Astrocyte (in vitro differentiated cells and primary cell): ENCODE results near the gene ZNF280C. TPM values are rescaled to one million over a fixed set of nuclear protein-coding genes. Genes with fewer than 3 reads are reported as not detected.

ENCODE experiments used
- DNase-seq: peaks from one replicate; pipeline ENCODE4 v3.0.0-alpha.2; 2010; ENCODE audit warnings: low read depth
- FAIRE-seq: peaks from 2 replicates; lab custom pipeline; 2011; peaks lifted over from hg19 to GRCh38; lab: Jason Lieb, UNC
- H2AFZ ChIP-seq: 2 replicates; pipeline ENCODE4 v1.6.0; 2012; ENCODE audit warnings: low read depth, low read length, inconsistent platforms
- H3K27ac ChIP-seq: 2 replicates; pipeline ENCODE4 v1.5.1; 2011; ENCODE audit warnings: low read depth, low read length, inconsistent platforms
- H3K27me3 ChIP-seq: 2 replicates; pipeline ENCODE4 v1.6.0; 2011; ENCODE audit warnings: low read length, inconsistent platforms; ENCODE audit not compliant: insufficient read depth
- H3K36me3 ChIP-seq: 2 replicates; pipeline ENCODE4 v1.5.1; 2011; ENCODE audit warnings: low read length, inconsistent platforms; ENCODE audit not compliant: insufficient read depth
- H3K4me1 ChIP-seq: 2 replicates; pipeline ENCODE4 v1.5.1; 2011; ENCODE audit warnings: low read length, inconsistent platforms; ENCODE audit not compliant: insufficient read depth
- H3K4me2 ChIP-seq: 2 replicates; pipeline ENCODE4 v1.6.0; 2012; ENCODE audit warnings: low read length, inconsistent platforms
- H3K4me3 ChIP-seq: 2 replicates; pipeline ENCODE4 v1.5.1; 2011; ENCODE audit warnings: low read depth, mild to moderate bottlenecking, low read length, inconsistent platforms; ENCODE audit not compliant: insufficient read depth
- H3K79me2 ChIP-seq: 2 replicates; pipeline ENCODE4 v1.6.0; 2012; ENCODE audit warnings: mild to moderate bottlenecking, low read length, inconsistent platforms; ENCODE audit not compliant: insufficient read depth
- H3K9ac ChIP-seq: 2 replicates; pipeline ENCODE4 v1.6.0; 2012; ENCODE audit warnings: mild to moderate bottlenecking, low read length, inconsistent platforms
- H3K9me3 ChIP-seq: 2 replicates; pipeline ENCODE4 v1.5.1; 2012; ENCODE audit warnings: low read depth, mild to moderate bottlenecking, low read length, inconsistent platforms; ENCODE audit not compliant: insufficient read depth
- H4K20me1 ChIP-seq: 2 replicates; pipeline ENCODE4 v1.6.0; 2012; ENCODE audit warnings: low read length, inconsistent platforms; ENCODE audit not compliant: insufficient read depth
- H3K27ac Mint-ChIP-seq: one replicate; pipeline ENCODE4 v1.8.0; 2021; ENCODE audit warnings: mild to moderate bottlenecking, mixed read lengths; ENCODE audit not compliant: unreplicated experiment
- H3K27me3 Mint-ChIP-seq: one replicate; pipeline ENCODE4 v1.8.0; 2021; ENCODE audit warnings: low read depth, mixed read lengths; ENCODE audit not compliant: unreplicated experiment
- H3K36me3 Mint-ChIP-seq: one replicate; pipeline ENCODE4 v1.8.0; 2021; ENCODE audit warnings: low read depth, mixed read lengths; ENCODE audit not compliant: unreplicated experiment
- H3K4me1 Mint-ChIP-seq: one replicate; pipeline ENCODE4 v1.8.0; 2021; ENCODE audit warnings: low read depth, mixed read lengths; ENCODE audit not compliant: unreplicated experiment
- H3K4me3 Mint-ChIP-seq: one replicate; pipeline ENCODE4 v1.8.0; 2021; ENCODE audit warnings: mild to moderate bottlenecking, moderate library complexity, mixed read lengths; ENCODE audit not compliant: unreplicated experiment
- H3K9me3 Mint-ChIP-seq: one replicate; pipeline ENCODE4 v1.8.0; 2021; ENCODE audit warnings: mild to moderate bottlenecking, mixed read lengths; ENCODE audit not compliant: unreplicated experiment
- EZH2 ChIP-seq: IDR thresholded peaks from 2 replicates; pipeline ENCODE4 v1.6.1; 2012; ENCODE audit warnings: mild to moderate bottlenecking, low read length, inconsistent platforms; ENCODE audit not compliant: insufficient read depth
- total RNA-seq: library from RNA; stranded (reverse); gene quantifications from 2 replicates; pipeline ENCODE4 v1.2.1, GENCODE V29; 2021
- TF ChIP-seq, protein P1 (sequence below): IDR thresholded peaks from 2 replicates; pipeline ENCODE4 v1.5.1; 2011; ENCODE audit warnings: low read depth, mild to moderate bottlenecking, inconsistent platforms, low read length, moderate library complexity; ENCODE audit not compliant: insufficient read depth

ZNF280C gene
- total RNA-seq, 1 donor from 2014 or later = 7.8 TPM

- Histone ChIP-seq H3K36me3 (no peaks in the 10 kb centered on the region), H3K4me3 (no peak overlapping the region), H3K9me3 (no peaks in the 10 kb centered on the region), H3K9ac (no peak overlapping the region), H3K4me1 (peaks cover 23% of the 10 kb centered on the region), H3K27me3 (no peaks in the 10 kb centered on the region), H3K4me2 (no peak overlapping the region), H3K79me2 (no peaks in the 10 kb centered on the region), H4K20me1 (no peaks in the 10 kb centered on the region), H3K27ac (no peak overlapping the region), H2AFZ (no peak overlapping the region)
- H3K27me3 Mint-ChIP-seq = peaks cover 3% of the 10 kb centered on the region
- H3K36me3 Mint-ChIP-seq = no peaks in the 10 kb centered on the region
- H3K27ac Mint-ChIP-seq = no peak overlapping the region
- no peak overlapping the region for H3K4me3 Mint-ChIP-seq
- TF ChIP-seq EZH2 = no peak
- TF ChIP-seq, protein P1, sequence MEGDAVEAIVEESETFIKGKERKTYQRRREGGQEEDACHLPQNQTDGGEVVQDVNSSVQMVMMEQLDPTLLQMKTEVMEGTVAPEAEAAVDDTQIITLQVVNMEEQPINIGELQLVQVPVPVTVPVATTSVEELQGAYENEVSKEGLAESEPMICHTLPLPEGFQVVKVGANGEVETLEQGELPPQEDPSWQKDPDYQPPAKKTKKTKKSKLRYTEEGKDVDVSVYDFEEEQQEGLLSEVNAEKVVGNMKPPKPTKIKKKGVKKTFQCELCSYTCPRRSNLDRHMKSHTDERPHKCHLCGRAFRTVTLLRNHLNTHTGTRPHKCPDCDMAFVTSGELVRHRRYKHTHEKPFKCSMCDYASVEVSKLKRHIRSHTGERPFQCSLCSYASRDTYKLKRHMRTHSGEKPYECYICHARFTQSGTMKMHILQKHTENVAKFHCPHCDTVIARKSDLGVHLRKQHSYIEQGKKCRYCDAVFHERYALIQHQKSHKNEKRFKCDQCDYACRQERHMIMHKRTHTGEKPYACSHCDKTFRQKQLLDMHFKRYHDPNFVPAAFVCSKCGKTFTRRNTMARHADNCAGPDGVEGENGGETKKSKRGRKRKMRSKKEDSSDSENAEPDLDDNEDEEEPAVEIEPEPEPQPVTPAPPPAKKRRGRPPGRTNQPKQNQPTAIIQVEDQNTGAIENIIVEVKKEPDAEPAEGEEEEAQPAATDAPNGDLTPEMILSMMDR = no peak
- no peaks in the 10 kb centered on the region for H3K9me3 Mint-ChIP-seq
- FAIRE-seq = no peak
- no peak for DNase-seq
- H3K4me1 Mint-ChIP-seq = peaks cover 29% of the 10 kb centered on the region
Observed at GRCh38 chrX:130176942-130177341, 91.8 kb downstream of the ZNF280C start.

GRCh38 chrX:130176354-130176776 lies 92.3 kb downstream of the ZNF280C start:
- TF ChIP-seq, protein P1 = no peak
- TF ChIP-seq EZH2 = no peak
- H3K4me3 ChIP-seq = no peak overlapping the region
- FAIRE-seq (no peak), DNase-seq (no peak)
- H3K27me3 ChIP-seq = no peaks in the 10 kb centered on the region
- no peaks in the 10 kb centered on the region for H3K79me2 ChIP-seq
- H3K9me3 ChIP-seq = no peaks in the 10 kb centered on the region
- H4K20me1 ChIP-seq = no peaks in the 10 kb centered on the region
- no peak overlapping the region for H3K27ac ChIP-seq
- H3K27ac Mint-ChIP-seq = no peak overlapping the region
- no peaks in the 10 kb centered on the region for H3K9me3 Mint-ChIP-seq
- H3K36me3 ChIP-seq = no peaks in the 10 kb centered on the region
- H2AFZ ChIP-seq = no peak overlapping the region
- peaks cover 29% of the 10 kb centered on the region for H3K4me1 Mint-ChIP-seq
- H3K9ac ChIP-seq = no peak overlapping the region
- H3K4me2 ChIP-seq = no peak overlapping the region
- H3K36me3 Mint-ChIP-seq = no peaks in the 10 kb centered on the region
- H3K4me3 Mint-ChIP-seq = no peak overlapping the region
- peaks cover 25% of the 10 kb centered on the region for H3K4me1 ChIP-seq
- peaks cover 3% of the 10 kb centered on the region for H3K27me3 Mint-ChIP-seq

DNA sequence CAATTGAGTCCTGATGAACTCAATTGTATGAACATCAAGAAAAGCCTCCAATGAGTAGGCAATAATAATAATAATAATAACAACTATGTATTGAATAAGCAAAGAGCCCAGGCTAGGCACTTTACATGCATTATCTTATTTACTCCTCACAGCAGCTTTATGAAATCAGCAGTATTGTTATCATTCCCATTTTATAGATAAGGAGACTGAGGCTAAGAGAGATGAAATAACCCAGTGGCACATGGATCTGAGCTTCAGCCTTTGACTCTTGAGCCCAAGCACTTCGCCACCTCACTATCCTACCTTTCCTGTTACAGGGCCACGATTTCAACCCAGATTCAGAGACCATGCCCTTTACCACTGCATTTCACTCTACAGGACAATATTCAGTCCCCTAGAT lies 93.8 kb downstream of the ZNF280C start:
- no peak overlapping the region for H3K4me3 Mint-ChIP-seq
- FAIRE-seq (peak; percentile 50), DNase-seq (no peak)
- H3K27me3 Mint-ChIP-seq = peaks cover 3% of the 10 kb centered on the region
- peaks cover 28% of the 10 kb centered on the region for H3K4me1 Mint-ChIP-seq
- no peak overlapping the region for H3K27ac Mint-ChIP-seq
- Histone ChIP-seq H3K27me3 (peaks cover 3% of the 10 kb centered on the region), H3K4me1 (peaks cover 25% of the 10 kb centered on the region), H3K4me3 (no peak overlapping the region), H3K79me2 (no peaks in the 10 kb centered on the region), H3K36me3 (no peaks in the 10 kb centered on the region), H2AFZ (no peak overlapping the region), H3K27ac (no peak overlapping the region), H3K9ac (no peak overlapping the region), H3K9me3 (no peaks in the 10 kb centered on the region), H3K4me2 (no peak overlapping the region), H4K20me1 (no peaks in the 10 kb centered on the region)
- H3K9me3 Mint-ChIP-seq = no peaks in the 10 kb centered on the region
- no peaks in the 10 kb centered on the region for H3K36me3 Mint-ChIP-seq
- no peak for TF ChIP-seq EZH2
- TF ChIP-seq, protein P1 = no peak
